ENCODE data around the gene CDH15. TPM values are rescaled to one million over a fixed set of nuclear protein-coding genes. Genes with fewer than 3 reads are reported as not detected.
A peak's percentile ranks its signal among the peaks of the same experiment; 100 is the strongest.
"Not testable (repeated sequence)": the region's sequence is repeated elsewhere in the genome, so short reads cannot be mapped to it uniquely, and the experiment has no call there.

The CDH15 gene
- polyA plus RNA-seq, 12 donors = 83.2 to 459 (median 134) TPM

- no peak for DNase-seq
Measured at GRCh38 chr16:89222931-89223330, 51.4 kb downstream of the CDH15 start.

DNA sequence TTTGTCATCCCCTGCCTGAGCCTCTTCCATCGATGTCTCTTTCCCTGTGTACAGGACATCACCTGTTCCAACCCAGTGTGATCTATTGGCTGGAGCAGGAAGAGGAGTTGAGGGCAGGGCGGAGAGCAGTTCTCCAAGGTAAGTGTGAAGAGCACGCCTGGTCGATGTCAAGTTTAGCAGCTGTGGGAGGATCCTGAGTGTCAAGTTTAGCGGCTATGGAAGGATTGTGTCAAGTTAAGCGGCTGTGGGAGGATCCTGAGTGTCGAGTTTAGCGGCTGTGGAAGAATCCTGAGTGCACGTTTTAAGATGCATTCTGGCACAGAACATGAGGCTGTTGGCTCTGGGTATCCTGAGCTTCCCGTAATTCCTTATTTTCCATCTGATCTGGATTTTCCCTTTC lies 53.1 kb downstream of the CDH15 start:
- no peak for DNase-seq

DNA sequence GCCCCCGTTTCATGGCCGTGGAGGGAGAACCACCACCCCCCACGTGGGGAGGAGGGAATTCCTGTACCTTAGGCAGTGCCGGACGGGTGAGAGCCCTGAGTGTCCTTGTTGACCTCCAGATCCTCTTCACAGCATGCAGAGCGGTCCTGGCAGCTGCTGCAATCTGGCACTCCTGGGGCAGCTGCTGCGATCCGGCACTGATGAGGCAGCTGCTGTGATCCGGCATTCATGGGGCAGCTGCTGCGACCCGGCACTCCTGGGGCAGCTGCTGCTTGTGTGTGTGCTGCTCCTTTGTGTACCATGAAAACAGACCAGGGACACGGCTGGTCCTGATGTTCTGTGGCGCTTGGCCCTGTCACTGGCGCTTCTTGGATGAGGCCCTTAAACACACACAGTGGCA lies 58.7 kb downstream of the CDH15 start:
- peak; percentile 30 for DNase-seq

- DNase-seq = no peak
Measured at GRCh38 chr16:89232107-89232506, 60.6 kb downstream of the CDH15 start.

- DNase-seq = no peak
Measured at GRCh38 chr16:89233678-89234490, 62.3 kb downstream of the CDH15 start.

GRCh38 chr16:89237733-89238132 lies 66.2 kb downstream of the CDH15 start:
- no peak for DNase-seq

- DNase-seq = peak; percentile 85
Measured at GRCh38 chr16:89241187-89242007, 69.8 kb downstream of the CDH15 start.

DNA sequence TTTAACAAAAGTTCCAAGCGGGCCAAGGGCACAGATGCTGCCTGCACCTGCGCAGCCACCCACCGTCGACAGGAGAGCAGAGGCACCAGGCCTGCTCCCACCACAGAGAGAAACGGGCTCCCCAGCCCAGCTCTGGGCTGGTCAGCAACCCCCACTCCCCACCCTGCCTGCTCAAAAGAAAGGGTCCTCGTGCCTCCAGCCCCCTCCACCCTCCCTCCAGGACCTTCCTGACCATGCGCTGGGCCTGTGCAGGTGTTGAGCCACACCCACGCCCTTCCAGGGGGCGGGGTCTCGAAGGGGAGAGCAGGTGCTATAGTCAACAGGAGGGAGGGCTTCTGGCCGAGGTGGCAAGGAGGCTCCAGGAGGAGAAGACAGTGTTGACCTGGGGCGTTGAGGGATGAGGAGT lies 71.2 kb downstream of the CDH15 start:
- DNase-seq = no peak

DNA sequence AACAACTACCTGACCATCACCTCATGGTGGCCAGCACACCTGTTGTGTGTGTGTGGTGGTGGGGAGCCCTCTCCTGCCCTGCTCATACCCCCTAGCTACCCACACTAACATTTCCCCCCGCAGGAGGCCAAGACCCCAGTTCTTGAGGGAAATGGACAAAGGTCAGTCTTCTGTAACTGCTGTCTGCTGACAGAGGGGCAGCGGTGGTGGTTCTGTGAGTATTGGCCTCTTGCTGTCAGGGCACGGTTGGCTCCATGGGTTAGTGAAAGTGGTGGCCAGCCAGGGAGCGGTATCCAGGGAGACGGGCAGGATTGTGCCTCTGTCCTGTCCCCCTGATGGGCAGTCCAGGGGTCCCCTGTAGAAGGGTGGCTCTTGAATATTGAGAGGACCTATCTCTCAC lies 72.1 kb downstream of the CDH15 start:
- DNase-seq = no peak

DNA sequence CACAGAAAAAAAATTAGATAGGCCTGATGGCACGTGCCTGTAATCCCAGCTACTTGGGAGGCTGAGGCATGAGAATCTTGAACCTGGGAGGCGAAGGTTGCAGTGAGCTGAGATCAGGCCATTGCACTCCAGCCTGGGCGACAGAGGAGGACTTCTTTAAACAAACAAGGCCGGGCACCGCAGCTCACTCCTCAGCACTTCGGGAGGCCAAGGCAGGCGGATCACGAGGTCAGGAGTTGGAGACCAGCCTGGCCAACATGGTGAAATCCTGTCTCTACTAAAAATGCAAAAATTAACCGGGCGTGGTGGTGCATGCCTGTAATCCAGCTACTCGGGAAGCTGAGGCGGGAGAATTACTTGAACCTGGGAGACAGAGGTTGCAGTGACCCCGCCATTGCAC lies 72.7 kb downstream of the CDH15 start:
- not testable (repeated sequence) for DNase-seq

- DNase-seq = no peak
Measured at GRCh38 chr16:89244754-89245153, 73.2 kb downstream of the CDH15 start.

Other genes starting within 250 kb of the CDH15 start
- gene CBFA2T3, start 194.5 kb upstream of the CDH15 start, polyA plus RNA-seq (ENCODE audit: insufficient read length in 12 of 12) = 10 to 100 TPM in 11 of 12 donors, not detected in 1; 11.6 to 27.0 (median 15.8) TPM
- 10 to 100 TPM in 11 of 12 donors, not detected in 1; 12.6 to 31.8 (median 15.3) TPM for gene ACSF3, start 77.9 kb upstream of the CDH15 start, polyA plus RNA-seq (ENCODE audit: insufficient read length in 12 of 12)
- gene SLC22A31, start 28.8 kb downstream of the CDH15 start, polyA plus RNA-seq (ENCODE audit: insufficient read length in 12 of 12) = 1 to 10 TPM in 7 of 12 donors, under 1 TPM in 3, not detected in 2; 0.31 to 3.7 (median 1.5) TPM
- gene ZNF778, start 46.0 kb downstream of the CDH15 start, polyA plus RNA-seq (ENCODE audit: insufficient read length in 12 of 12) = 1 to 10 TPM in 11 of 12 donors, not detected in 1; 4.5 to 7.0 (median 6.2) TPM

Measured in muscle of arm (tissue), 12 donors.